Activated effector memory CD4-positive, alpha-beta T cell treated with anti-CD3 and anti-CD28 coated beads, Interleukin-2, amount 50 U/mL, for 16 hours (primary cell): ENCODE results near the gene METTL13.

Experiments used
- DNase-seq: peaks from one replicate; pipeline ENCODE4 v3.0.0-alpha.2; 2020

METTL13 gene

GRCh38 chr1:171781176-171781875, at the start of gene METTL13:
METTL13 (plus strand) TSS chr1:171781660; CDS start chr1:171781968, 308 bp downstream.
- peak; percentile 99 for DNase-seq

- DNase-seq = no peak
These were observed 45.3 kb upstream of the METTL13 start for GRCh38 chr1:171736196-171736595.

- no peak for DNase-seq
These were observed 42.5 kb upstream of the METTL13 start for GRCh38 chr1:171738911-171739310.

GRCh38 chr1:171739656-171740055, 41.8 kb upstream of the METTL13 start:
- no peak for DNase-seq

- no peak for DNase-seq
These were observed 41.0 kb upstream of the METTL13 start for GRCh38 chr1:171740356-171740863.

- peak; percentile 79 for DNase-seq
These were observed 40.2 kb upstream of the METTL13 start for GRCh38 chr1:171740987-171741871.

GRCh38 chr1:171741872-171742576, 39.4 kb upstream of the METTL13 start, which contains the start of gene VAMP4:
VAMP4 (minus strand) TSS chr1:171742065; CDS start chr1:171738414, 3,651 bp downstream.
- DNase-seq = peak; percentile 95

GRCh38 chr1:171742577-171742922, 38.9 kb upstream of the METTL13 start:
- peak; percentile 73 for DNase-seq

GRCh38 chr1:171743081-171743870, 38.2 kb upstream of the METTL13 start:
- DNase-seq = no peak

GRCh38 chr1:171744986-171745385, 36.5 kb upstream of the METTL13 start:
- DNase-seq = no peak

GRCh38 chr1:171748651-171749050, 32.8 kb upstream of the METTL13 start:
- DNase-seq = no peak

GRCh38 chr1:171751221-171751620, 30.2 kb upstream of the METTL13 start:
- DNase-seq = no peak

- DNase-seq = no peak
These were observed 28.3 kb upstream of the METTL13 start for GRCh38 chr1:171753182-171753581.

- DNase-seq = no peak
These were observed 27.6 kb upstream of the METTL13 start for GRCh38 chr1:171753685-171754352.

GRCh38 chr1:171754353-171754705, 27.1 kb upstream of the METTL13 start:
- no peak for DNase-seq

GRCh38 chr1:171754971-171755370, 26.5 kb upstream of the METTL13 start:
- DNase-seq = no peak

GRCh38 chr1:171756856-171757255, 24.6 kb upstream of the METTL13 start:
- no peak for DNase-seq

- DNase-seq = no peak
These were observed 23.4 kb upstream of the METTL13 start for GRCh38 chr1:171758011-171758410.

GRCh38 chr1:171762143-171762563, 19.3 kb upstream of the METTL13 start:
- DNase-seq = no peak

GRCh38 chr1:171763764-171764163, 17.7 kb upstream of the METTL13 start:
- DNase-seq = no peak

GRCh38 chr1:171769171-171769570, 12.3 kb upstream of the METTL13 start:
- no peak for DNase-seq

GRCh38 chr1:171769754-171770153, 11.7 kb upstream of the METTL13 start:
- DNase-seq = no peak
